GM21526 (cell line): Measurements from ENCODE around the gene ZBTB42.
"Not testable (repeated sequence)": the region's sequence is repeated elsewhere in the genome, so short reads cannot be mapped to it uniquely, and the experiment has no call there.

Experiments
- ATAC-seq: cut with Tn5 transposase; IDR thresholded peaks from one replicate; pipeline ENCODE4 v1.9.1; 2021; ENCODE audit warnings: moderate library complexity; ENCODE audit not compliant: unreplicated experiment, low FRiP score

ZBTB42 gene

DNA sequence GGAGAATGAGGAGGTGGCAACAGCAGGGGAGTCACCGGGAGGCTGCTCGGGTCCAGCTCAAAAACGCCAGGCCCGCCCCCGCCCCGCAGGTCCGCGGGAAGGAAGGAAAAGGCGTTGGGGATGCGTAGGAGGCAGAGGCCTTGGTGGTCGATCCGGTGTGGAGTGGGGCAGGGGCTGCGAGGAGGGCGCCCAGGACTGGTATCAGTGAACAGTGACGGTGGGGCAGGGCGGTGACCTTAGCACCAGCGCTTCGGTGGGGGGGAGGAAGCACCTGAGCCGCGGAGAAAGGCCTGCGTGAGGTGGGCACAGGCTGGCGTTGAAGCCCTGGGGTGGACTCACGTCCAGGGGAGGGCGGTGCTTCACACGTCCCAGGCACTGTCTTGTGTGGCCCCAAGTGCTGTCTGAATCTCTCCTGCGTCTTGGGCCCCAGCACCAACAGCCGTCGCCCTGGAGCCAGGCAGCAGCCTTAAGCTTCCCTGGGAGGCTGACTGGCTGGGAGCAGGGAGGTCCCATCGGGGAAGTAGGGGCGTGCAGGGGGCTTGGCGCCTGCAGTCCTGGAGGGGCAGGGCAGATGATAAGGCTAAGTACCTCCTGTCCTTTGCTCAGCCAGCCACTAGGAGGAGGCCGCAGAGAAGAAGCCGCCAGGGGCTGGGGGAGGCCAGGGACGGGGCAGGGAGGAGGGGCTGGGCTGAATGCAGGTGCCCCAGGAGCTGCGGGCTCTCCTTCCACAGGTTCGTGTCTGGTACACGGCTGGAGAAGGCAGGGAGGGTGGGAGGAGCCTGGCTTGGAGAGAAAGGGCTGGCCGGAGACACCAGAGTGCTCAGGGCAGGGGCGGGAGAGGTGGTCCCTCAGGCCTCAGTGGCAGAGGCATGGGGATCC is 26.5 kb downstream of the ZBTB42 start:
- no peak for ATAC-seq

DNA sequence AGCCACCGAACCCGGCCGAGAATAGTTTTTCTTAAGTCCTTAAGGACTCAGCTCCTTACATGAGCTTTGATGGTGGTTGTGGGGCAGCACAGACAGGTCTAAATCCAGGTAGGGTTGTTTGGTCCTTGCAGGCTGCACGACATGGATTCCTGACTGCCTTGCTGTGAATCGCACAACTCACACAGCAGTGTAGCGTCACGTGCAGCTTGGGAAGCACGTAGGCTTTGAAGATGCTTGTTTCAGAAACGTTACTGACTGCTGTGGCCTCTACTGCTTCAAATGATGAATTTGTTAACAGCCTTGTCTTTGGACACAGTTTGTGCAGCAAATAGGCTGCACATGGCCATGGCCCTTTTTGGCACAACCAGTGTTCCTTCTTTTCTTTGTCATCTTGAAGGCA is 29.9 kb downstream of the ZBTB42 start:
- ATAC-seq: no peak

DNA sequence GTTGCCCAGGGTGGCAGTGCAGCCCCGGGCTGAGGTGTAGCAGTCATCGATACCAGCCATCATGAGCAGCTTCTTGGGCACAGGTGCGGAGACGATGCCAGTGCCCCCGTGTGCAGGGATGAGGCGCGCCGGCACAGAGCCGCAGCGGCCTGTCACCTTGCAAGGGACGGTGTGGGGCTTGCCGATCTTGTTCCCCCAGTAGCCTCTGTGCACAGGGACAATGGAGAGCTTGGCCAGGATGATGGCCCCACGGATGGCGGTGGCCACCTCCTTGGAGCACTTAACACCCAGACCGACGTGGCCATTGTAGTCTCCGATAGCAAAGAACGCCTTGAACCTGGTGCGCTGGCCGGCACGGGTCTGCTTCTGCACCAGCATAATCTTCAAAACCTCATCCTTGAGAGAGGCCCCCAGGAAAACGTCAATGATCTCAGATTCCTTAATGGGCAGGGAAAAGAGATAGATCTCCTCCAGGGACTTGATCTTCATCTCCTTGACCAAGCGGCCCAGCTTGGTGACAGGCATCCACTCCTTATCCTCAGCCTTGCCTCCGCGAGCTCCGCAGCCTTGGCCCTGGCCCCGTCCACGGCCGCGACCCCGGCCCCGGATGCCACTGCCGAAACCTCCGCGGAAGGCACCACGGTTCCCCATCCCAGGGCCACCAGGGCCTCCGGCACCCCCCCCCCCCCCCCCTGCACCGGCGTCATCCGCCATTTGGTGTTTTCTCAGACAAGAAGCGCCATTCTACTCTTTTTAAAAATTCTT is 35.5 kb downstream of the ZBTB42 start:
- not testable (repeated sequence) for ATAC-seq

DNA sequence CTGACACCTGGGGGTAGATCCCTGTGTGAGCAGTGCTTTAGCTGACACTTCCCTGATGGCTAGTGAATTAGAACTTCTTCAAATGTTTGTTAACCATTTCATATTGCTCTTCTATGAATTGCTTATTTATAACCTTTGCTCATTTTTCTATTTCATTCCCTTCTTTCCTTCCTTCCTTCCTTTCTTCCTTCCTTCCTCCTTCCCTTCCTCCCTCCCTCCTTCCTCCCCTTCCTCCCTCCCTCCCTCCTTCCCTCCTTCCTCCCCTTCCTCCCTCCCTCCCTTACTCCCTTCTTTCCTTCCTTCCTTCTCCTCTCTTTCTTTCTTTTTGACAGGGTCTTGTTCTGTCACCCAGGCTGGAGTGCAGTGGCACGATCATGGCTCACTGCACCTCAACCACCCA is 40.8 kb downstream of the ZBTB42 start:
- no peak for ATAC-seq

DNA sequence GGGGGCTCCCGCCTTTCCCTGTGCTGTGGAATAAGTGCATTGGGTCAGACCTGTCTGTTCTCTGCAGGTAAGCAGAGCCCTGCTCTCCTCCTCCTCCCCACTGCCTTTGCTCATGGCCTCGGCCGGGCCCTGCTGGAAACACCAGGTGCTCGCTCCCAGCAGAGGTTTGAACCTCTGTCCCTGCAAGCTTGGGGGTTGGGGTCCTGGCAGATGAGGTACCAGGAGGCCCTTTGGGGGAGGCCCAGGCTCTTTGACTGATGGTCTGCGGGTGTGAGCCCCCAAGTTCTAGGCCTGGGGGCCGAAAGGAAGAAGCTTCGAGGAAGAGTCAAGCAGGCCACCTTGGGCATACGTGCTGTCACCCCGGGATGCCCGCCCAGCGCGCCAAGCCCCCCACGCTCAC is 42.1 kb downstream of the ZBTB42 start:
- ATAC-seq: no peak

DNA sequence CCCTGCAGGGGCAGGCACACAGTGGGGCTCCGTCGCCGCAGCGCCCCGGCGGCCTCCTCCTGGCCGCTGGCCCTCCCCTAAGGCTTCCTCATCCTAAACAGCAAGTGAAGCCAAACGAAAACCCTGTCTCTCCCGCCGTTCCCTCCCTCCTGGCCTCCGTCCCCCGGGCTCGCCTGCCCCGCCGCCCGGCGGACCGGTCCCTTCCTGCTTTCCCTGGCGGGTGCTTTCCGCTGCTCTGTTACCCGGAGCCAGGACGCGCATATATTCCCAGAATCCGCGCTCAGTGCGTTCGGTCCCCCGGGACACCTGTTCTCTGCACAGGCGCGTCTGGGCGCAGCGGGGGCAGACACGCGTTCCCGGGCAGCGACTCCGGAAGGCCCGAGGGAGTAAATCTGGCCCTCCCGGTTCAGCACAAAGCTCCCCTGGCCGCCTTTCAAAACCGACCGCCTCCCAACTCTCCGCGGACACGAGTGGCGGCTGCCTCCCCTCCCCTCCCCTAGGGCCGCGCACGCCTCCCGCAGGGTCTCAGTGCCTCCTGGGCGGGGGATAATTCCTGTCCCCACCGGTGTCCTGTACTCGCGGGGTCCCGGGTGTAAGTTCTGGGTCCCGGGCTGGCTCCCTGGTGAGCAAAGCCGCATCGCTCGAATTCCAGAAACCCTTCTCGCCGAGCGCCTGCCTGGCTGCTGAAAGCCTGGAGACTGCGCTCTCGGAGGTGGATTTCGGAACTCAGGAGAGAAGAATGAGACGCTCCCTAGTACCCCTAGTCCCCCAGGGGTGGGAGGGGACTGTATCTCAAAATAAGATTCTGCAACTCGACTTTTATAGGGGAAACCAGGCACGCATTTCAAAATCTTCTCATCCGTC is 42.8 kb downstream of the ZBTB42 start:
- ATAC-seq: no peak

DNA sequence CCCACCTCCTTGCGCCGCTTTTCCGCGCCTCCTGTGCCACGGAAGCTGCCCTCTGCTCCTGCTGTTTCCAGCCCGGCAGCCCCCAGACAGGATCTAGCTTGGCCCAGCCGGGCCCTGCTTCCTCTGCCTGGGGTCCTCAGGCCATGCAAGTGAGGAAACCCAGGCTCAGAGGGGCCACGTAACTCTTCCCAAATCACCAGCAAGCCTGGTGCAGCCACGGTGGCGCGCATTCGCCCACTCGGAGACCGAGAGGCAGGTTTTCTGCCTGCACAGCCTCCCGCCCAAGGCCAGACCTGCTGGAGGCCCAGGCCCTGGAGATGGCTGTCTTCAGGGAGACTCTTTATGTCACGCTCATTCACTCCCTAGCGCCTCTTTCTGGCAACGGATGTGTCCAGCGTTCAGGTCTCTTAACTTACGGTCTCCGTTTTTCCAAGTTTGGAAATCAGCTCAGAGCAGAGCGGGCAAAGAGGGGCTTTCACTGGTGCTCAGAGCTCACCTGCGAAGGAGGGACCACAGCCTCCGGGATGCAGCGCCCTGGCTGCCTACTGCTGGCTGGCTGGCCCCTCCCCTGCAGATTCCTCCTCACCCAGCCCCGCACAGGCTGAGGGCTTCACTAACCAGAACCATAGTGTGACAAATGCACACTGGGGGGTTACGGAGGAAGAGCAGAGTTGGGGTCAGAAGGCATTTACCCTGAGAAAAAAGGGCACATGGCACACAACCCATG is 43.6 kb downstream of the ZBTB42 start:
- no peak for ATAC-seq

DNA sequence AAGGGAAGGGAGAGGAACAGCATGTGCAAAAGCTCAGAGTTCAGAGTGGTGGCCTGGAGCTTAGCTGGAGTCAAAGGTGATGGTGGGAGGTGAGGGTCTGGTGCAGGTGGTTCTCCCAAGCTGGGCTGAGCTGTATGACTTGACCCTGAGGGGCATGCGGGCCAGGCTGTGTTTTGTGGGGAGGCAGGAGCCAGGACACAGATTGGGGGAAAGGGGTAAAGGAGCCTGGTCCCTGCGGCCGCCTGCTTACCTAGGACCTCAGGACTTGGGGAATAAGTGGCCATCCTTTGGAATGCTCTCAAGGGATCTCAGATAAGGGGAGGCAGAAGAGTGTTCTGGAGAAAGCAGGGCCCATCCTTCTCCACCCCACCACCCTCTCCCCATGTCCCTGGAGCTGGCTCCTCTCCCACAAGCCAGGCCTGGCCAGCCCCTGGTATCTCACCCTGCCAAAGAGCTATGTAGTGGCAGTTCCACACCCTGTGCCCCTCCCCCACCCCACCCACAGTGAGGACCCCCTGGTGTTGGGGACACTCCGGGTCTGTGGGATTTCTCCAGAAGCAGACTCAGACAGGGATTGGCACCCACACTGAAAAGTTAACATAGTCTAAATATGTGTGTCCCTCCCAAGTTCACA is 44.2 kb downstream of the ZBTB42 start:
- ATAC-seq: no peak

DNA sequence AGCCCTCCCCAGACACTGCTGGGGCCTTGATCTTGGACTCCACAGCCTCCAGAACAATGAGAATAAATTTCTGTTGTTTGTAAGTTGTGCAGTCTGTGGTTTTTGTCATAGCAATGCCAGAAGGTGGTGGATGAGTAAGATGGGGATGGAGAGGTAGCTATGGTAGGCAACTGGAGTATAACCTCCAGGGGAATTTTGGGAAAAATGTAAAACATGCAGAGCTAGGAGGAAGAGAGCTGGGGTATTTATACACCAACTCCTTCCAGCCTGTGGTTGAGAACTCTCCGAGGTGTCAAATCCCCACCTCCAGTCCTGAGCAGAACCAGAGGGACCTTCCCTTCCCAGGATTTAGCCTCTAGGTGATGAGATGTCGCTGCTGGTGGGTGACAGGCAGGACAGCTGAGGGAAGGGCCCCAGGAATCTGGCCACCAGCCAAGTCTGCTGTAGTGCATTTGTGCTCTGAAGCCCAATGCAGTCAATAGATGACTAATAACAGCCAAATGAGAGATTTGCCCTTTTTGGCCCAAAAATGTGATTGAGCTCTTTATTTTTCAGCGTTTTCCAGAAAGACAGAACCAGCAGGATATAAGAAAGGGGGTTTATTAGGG is 45.0 kb downstream of the ZBTB42 start:
- no peak for ATAC-seq

DNA sequence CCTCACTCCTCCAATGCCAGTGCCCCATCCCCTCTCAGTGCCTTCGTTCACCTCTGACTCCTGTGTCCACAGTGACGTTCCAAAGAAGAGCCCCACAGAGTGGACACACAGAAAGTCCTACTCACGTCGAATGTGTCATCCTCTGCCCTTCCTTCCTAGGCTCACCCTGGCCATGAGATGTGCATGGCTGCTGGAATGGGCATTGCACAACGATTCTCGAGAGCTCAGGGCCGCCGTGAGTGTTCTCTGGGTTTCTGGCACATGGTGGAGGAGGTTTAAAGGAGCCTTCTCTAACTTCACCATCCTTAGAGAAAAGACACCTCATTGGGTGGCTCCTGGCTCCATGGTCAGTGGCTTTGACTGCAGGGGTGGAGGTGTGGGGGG is 51.4 kb downstream of the ZBTB42 start:
- ATAC-seq: no peak
